Kidney capillary endothelial cell (primary cell): ENCODE results near the gene LDHD.
"Not testable (repeated sequence)": the region's sequence is repeated elsewhere in the genome, so short reads cannot be mapped to it uniquely, and the experiment has no call there.

Source experiments
- DNase-seq: peaks from one replicate; pipeline ENCODE4 v3.0.0-alpha.2; 2018; ENCODE audit warnings: low spot score

LDHD gene

GRCh38 chr16:75099075-75099667 is 17.4 kb downstream of the LDHD start:
- DNase-seq: no peak

DNA sequence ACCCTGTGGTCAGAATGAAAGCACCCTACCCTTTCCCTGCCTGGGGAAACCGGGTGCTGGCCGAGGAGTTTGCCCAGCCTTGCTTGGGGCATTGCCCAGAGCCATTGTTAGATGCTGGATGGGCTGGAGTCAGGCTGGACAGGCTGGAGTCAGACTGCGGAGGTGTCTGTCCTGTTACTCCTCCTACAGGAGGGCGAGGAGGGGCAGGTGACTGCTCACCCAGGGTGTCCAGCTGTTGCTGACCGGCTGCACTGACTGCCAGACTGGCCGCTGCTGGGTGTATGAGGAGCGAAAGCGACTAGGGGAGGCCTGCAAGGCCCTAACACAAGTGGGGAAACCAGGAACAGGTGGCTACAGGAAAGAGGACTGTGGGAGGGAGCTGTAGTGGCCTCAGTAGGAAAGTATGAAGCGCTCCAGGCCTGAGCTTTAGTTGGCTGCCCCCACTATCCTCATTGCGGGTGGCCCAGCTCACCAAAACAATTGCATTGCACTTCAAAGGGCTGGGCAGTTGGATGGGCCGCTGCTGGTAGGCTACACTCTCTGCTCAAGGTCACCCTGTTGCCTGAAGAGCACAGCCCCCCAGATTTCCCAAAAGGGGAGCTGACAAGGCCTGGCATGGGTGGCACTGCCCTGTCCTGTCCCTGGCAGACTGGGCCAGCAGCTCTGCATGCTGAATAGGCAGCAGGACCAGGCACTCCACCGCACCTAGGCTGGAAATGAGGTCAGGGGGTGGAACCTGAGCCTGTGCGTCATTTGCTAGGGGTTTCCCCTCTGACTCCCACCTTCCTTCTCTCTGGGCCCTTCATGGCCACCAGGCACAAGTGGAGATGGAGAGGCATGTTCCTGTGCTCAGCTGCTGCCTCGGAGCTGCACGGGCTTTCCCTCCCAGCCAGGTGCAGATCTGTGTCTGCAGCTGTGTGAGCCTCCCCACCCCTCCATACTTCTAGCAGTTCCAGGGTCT is 18.4 kb downstream of the LDHD start:
- no peak for DNase-seq

DNA sequence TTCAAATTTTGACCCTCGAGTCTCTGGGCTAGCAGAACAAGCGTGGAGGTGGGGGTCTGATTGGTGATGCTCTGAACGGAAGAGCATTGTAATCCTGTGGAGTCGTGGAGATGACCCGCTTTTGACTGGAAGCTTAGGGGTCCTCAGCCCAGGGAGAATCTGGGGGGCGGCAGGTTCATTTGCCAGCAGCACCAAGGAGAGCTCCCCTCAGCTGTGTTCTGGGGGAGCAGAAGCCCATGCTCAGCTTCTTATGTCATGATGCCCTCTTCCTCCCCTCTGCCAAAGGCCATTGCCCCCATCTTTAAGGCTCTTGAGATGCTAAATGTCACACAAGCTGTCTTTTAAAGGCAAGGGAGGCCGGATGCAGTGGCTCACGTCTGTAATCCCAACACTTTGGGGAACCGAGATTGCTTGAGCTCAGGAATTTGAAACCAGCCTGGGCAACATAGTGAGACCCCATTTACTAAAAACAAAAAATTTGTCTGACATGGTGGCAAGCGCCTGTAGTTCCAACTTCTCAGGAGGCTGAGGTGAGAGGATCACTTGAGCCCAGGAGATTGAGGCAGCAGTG is 19.3 kb downstream of the LDHD start:
- no peak for DNase-seq

- DNase-seq: no peak
These were observed 19.9 kb downstream of the LDHD start for GRCh38 chr16:75096656-75097055.

DNA sequence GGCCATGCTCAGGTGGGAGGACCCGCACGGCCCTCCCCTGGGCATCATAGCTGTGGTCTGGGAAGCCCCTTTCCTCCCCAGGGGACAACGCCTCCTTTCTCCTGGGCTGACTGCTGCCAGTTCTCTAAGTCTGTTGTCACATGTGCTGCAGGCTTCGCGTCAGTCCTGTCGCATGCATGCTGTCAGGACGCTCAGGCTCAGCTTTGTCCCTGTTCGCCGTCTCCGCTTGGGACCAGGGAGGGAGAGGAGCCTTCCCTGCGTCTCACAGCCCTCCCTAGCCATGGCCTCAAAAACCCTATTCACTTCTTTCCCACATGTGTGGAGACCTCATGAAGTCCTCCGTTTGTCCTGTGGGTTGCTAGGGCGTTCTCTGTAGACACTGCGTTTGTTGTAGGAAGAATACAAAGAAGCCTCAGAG is 21.4 kb downstream of the LDHD start:
- no peak for DNase-seq

DNA sequence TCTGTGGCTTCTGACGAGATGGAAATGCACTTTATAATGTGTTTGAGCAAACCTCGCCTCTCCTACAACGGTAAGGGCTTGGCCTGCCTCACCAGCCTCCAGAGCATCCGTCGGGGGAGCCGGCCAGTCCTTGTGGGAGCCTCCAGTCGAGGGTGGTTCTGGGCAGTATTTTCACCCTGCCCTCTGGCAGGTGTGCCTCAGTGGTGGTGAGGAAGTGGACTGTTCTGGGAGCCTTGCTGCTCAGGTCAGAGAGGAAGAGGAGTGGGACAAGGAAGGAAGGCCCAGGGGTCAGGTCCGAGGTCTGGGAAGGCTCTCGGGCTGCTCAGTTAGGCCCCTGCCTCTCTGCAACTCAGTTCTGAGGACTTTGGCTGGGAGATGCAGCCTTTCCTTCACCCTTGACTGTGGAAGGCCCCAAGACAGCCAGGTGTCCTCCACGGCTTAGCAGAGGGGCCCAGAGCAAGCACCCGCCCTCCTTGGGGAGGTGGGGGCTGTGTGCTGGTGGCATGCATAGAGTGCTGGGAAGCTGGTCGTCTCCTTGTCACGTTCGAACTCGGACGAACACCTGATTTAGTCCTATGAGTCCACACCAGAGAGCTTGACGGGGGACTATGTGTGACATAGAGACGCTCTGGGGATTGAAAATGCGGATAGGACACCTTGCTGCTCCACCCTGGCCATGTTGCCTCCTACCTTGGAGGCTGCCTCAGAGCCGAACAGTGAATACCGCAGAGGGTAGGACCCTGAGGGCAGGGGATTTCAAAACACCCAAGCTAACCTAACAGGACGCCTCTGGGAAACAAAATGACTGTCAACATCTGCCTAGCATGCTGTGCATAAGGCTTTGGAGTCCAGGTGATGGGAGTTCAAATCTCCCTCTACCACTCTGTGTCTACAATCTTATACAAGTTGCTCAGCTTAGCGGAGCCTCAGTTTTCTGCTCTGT is 22.7 kb downstream of the LDHD start:
- DNase-seq: no peak

DNA sequence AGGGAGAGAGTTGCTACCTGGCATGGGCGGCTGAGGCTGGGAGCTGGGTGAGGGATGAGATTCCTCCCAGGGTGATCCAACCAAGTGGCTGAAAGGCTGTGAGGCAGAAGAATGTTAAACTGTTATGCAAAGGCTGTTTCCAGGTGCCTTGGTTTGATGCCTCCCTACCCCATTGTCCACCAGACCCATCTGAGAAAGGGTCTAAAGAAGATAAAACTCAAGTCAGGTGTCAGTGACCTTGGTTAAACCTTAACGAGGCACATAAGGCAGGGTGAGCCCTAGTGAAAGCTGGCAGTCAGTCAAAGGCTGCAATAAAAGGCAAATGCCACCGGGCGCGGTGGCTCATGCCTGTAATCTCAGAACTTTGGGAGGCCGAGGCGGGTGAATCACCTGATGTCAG is 23.8 kb downstream of the LDHD start:
- DNase-seq: no peak

- not testable (repeated sequence) for DNase-seq
These were observed 25.0 kb downstream of the LDHD start for GRCh38 chr16:75091619-75092018.

GRCh38 chr16:75090899-75091298 is 25.7 kb downstream of the LDHD start:
- DNase-seq: not testable (repeated sequence)

DNA sequence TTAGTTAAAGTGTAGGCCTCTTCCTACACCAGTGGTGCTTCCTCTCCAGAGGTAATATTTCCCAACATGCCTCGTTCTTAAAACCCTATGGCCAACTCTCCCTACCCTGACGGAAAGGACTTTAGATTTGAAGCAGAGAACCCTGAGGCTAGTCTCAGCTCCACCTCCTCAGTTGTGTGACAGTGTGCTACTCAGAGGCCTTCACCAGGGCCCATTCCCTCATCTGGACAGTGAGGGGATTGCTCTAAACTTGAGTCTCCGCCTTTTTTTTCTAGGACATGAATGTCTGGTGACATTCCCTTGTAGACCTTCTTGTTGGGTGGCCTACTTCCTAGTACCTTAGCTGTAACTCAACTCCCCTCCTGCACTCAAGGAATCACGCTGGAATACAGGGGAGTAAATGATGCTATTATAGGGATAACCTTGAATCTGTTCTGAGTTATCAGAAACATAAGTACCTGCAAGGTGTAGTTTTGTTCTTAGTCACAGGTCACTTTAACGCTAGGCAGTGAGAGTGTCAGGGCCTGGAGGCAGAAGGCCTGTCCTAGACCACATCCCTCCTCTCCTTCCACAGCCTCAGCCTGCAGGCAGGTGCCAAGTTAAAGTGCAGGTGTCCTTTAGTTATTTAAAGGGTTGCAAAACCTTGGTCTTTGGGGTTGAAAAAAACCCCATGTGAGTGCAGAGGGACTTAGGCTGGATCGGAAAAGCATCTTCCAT is 26.9 kb downstream of the LDHD start:
- DNase-seq: no peak

GRCh38 chr16:75088934-75089333 is 27.6 kb downstream of the LDHD start:
- DNase-seq: no peak

DNA sequence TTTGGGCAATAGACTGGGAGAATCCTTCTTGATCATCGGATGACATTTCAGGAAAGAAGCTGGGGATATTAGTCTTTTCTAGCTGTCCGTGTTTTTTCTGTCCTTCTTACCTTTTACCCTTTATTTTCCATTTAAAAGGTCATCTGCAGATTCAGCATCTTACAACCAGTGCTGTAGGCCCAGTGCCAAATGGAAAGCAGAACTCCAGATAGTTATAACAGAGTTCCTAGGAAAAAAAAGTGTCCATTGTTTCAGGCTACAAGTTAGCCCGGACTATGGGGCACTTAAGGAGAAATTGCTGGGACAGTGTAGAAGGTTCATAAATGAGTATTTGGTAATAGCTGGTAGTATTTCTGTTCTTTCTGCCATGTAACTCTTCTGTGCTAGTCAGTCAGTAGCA is 28.4 kb downstream of the LDHD start:
- DNase-seq: no peak

DNA sequence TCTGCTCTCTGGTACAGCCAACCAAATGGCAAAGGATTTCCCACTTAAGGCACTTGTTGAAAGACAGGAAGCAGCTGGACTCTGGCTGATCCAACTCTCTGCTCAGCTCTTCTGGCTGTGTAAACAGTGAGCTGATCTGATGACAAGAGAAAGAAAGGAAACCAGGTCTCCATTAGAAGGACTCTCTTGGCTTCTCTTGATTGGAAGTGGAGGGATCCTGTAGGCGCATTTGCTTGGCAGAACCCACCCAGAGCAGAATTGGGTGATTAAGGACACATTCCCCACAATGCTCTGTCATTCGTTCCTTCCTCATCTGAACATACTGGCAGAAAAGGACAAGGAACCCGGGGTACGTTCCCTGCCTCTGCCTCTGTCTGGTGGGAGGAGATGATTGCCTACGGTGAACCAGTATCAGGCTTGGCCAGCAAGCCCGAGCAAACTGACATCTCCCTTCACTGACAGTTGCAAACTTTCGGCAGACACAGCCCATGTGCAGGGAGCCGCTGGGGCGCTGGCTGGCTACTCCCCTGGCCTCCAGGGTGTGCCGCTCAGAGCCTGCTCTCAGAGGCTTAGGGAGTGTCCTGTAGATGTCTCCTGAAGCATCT is 29.1 kb downstream of the LDHD start:
- DNase-seq: peak; percentile 69

GRCh38 chr16:75086688-75087374 is 29.7 kb downstream of the LDHD start:
- no peak for DNase-seq

DNA sequence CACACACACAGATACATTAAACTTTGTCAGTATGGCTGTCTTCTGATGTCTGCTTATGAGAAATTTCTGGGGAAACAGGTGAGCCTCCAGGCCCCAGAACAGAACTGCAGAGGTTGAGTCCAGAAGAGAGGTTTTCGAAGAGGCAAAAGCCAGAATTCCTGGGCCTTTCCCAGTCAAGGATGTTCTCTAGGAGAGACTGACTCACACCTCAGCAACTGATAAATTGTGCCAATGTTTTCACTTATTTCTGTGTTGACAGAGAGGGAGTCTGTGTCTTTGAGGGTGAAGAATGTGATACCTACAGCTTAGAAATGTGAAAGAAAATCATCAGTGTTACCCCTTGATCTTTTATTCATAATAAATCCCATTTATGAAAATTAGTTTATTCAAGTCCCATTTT is 30.3 kb downstream of the LDHD start:
- DNase-seq: no peak

DNA sequence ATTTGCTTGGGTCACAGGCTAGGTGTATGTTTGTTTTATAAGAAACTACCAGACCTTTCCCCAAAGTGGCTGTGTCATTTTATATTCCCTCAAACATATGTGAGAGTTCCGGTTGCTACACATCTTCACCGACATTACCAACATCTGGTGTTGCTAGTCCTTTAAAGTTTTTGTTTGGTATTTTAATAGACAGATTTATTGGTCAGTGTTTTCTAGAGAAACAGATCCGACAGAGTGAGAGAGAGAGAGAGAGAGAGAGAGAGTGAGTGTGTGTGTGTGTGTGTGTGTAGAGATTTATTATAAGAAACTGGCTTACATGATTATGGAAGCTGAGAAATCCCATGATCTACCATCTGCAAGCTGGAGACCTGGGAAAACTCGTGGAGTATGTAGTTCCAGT is 31.0 kb downstream of the LDHD start:
- DNase-seq: no peak

GRCh38 chr16:75083813-75084212 is 32.8 kb downstream of the LDHD start:
- DNase-seq: no peak

GRCh38 chr16:75081179-75081859 is 35.3 kb downstream of the LDHD start:
- DNase-seq: no peak

DNA sequence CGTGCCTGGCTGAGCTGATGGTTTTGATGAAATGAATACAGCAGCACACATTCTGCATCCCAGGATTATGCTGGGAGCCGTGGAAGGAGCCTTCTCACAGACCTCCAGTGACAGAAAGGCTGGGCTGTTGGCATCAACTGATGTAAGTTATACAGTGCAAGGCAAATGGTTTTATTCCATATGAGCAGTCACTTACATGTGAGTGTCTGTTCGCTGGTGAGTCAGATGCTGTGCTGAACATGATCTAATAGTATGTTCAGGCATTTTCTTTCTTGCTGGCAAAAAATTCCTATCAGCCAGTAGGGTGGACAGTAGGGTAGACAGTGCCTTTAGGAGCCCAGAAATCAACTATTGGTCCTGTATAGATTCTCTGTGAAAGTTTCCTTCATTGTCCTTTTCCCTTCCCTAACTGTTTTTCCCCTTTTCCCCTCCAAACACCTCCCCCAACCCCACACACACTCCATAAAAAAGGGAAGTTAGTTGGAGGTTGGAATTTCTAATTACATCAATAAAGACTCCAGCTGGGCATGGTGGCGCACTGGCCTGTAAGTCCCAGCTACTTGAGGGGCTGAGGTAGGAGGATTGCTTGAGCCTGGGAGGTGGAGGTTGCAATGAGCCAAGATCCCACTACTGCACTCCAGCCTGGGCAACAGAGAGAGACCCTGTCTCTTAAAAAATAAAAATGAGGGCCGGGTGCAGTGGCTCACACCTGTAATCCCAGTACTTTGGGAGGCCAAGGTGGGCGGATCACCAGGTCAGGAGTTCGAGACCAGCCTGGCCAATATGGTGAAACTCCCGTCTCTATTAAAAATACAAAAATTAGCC is 36.2 kb downstream of the LDHD start:
- no peak for DNase-seq
